HG02981 (cell line): ENCODE measurements around the gene FOXD1.
"Not testable (repeated sequence)": the region's sequence is repeated elsewhere in the genome, so short reads cannot be mapped to it uniquely, and the experiment has no call there.

Experiments
- ATAC-seq: cut with Tn5 transposase; IDR thresholded peaks from one replicate; pipeline ENCODE4 v1.9.1; 2021; ENCODE audit warnings: mild to moderate bottlenecking, moderate library complexity; ENCODE audit not compliant: unreplicated experiment

The FOXD1 gene

DNA sequence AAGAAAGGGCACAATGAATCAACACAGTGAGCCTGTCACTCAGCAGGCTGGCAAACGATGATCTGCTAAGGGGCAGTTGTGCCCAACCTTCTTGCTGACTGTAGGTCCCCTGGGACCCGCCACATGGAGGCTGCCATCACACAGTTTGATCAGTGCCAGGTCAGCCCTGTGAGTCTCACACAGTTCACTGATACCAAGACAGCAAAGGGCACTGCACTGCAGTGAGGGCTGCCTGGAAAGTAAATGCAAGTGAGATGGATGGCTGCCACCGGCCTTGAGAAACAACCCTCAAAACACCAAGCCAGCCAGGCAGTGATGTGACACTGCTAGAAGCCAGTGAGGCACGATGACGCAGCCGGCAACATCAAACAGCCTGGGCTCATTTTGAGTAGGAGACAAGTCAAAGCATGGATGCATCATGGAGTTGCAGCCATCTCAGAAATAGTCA, 30.3 kb downstream of the FOXD1 start:
- ATAC-seq = no peak

GRCh38 chr5:73417303-73418034, 31.1 kb downstream of the FOXD1 start:
- ATAC-seq = no peak

GRCh38 chr5:73415617-73416016, 33.0 kb downstream of the FOXD1 start:
- ATAC-seq = no peak

DNA sequence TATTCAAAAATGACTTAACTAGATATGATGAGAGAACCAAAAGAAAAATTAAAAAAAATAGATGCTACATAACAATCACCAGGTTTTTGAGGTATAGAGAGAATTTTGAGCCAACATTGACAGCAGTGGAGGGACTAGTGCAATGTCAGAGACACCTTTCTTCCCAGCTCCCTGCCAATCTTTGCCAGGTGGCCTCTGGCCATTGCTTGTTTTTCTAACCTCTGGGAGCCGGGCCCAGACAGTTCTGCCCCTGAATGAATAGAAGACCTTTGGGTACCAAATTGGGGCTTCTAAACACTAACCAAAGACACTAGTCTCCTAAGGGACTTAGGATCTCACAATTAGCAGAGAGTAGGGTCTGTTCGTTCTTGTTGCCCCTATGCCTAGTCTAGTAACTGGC, 33.4 kb downstream of the FOXD1 start:
- ATAC-seq = no peak

DNA sequence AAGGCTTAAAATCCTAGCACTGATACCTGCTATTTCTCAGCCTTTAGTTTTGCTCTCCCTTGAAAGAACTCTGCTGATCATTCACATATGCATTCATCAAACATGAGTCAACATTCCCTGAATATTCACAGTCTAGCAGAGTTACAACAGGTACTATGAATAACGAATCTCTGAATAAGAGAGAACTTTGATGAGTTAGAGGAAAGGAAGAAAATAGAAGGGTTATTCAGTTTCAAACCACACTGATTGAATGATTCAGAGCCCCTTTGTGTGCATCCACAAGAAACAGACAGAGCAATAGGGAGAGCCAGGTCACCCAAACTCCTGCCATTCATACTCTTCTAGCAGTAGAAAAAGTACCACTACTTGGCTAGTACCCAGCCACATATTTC, 36.0 kb downstream of the FOXD1 start:
- no peak for ATAC-seq

GRCh38 chr5:73411936-73412596, 36.5 kb downstream of the FOXD1 start:
- ATAC-seq = no peak

- not testable (repeated sequence) for ATAC-seq
Measured at GRCh38 chr5:73409927-73410326, 38.6 kb downstream of the FOXD1 start.

- ATAC-seq = no peak
Measured at GRCh38 chr5:73405691-73406090, 42.9 kb downstream of the FOXD1 start.

DNA sequence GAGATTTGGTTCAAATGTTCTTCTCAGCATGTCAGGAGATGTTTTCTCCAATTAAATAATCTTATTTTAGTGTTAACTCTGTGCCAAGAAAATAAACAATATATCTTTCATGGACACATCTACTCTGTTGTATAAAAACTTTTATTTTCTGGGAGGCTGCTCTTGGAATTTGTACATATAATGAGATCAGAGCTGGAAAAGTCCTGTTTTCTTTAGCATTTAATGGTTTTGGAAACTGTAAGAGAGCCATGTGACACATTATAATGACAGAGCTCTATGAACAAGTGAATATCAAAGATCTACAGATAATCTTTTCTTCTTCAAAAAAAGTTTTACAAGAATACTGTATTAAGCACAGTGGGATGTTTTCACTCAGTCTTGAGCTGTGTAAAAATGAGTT, 48.8 kb downstream of the FOXD1 start:
- ATAC-seq = no peak
